IPS-NIHi7 (cell line): ENCODE results near the gene ACAP1.

ENCODE experiments used
- DNase-seq: peaks from one replicate; pipeline ENCODE4 v3.0.0; 2012; ENCODE audit warnings: mixed read lengths; ENCODE audit errors: extremely low spot score

The ACAP1 gene

GRCh38 chr17:7336240-7337175 is at the start of gene ACAP1:
Gene ACAP1 (plus strand): TSS chr17:7336529. CDS start chr17:7336735, 206 bp downstream.
- DNase-seq = peak; percentile 70

GRCh38 chr17:7289256-7290032 is 46.9 kb upstream of the ACAP1 start:
- no peak for DNase-seq

DNA sequence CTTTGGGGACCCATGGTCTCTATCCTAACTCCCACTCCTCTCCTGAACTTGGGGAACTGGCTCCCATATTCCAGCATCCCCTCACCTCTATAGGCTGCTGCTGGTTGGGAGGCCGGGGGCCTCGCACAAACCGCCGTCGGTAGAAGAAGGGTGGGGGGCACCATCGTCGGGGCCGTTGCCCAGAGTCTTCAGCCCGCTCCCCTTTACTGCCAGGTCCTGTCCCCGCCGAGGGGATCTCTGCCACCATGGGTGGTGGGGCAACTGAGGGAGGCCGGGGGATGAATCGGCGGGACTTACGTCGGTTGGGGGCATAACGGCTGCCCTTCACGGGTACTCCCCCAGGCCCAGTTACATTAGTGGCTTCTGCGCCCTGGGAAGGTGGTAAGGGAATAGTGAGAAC is 46.2 kb upstream of the ACAP1 start:
- no peak for DNase-seq

GRCh38 chr17:7290685-7291084 is 45.6 kb upstream of the ACAP1 start:
- no peak for DNase-seq

- no peak for DNase-seq
Observed at GRCh38 chr17:7292194-7292593, 44.1 kb upstream of the ACAP1 start.

DNA sequence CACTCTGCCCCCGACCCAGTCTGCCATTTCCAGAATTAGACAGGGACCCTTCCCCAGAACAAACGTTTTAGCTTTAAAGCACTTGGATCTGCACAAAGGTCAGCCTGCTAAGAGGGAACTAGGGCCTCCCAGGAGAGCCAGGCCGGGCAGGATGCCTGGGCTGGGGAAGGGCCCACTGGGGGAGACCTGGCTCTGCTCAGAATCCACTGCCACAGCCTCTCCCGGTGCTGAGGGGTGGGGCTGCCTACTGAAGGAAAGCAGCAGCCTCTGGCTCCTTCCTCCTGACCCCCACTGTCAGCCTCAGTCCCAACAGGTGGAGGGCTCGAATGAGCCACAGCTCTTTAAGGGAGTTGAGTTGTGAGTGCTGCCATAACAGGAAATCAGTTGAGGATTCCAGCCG is 43.6 kb upstream of the ACAP1 start:
- no peak for DNase-seq

- DNase-seq = no peak
Observed at GRCh38 chr17:7293159-7293558, 43.2 kb upstream of the ACAP1 start.

DNA sequence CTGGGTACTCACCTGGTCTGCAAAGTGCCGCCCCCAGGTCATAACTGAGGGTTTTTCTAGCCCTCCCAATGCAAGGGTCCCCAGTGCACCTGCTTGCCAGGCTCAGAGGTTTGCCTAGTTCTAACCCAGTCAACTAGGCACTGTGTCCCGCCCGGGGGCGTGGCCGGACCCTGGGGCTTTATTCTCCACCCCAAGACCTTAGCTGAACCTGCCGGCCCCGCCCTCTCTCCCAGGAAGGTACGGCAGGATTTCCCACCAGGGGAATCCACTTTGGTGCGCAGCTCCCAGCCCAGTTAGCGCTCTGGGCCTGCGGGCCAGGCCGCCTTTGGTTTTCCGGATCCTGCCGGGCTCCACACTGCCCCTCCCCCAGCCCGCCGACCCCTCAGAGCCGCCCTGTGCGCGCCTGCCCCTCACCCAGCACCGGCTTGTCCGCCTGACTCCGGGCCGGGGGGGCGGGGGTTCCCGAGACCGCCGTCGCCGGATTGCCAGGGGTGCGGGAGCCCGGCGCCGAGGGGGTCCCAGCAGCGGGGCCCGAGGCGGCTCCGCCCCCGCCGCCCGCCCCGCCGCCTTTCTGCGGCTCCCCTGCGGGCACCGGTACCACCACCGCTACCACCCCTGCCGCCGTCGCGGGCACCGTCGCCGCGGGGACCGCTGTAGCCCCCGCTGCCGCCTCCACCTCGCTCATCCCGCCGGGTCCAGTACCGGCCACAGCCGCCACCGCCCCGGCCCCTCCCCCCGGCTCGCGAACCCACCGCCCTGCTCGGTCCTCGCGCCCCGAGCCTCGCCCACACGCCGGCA is 42.3 kb upstream of the ACAP1 start:
- DNase-seq = peak; percentile 74

DNA sequence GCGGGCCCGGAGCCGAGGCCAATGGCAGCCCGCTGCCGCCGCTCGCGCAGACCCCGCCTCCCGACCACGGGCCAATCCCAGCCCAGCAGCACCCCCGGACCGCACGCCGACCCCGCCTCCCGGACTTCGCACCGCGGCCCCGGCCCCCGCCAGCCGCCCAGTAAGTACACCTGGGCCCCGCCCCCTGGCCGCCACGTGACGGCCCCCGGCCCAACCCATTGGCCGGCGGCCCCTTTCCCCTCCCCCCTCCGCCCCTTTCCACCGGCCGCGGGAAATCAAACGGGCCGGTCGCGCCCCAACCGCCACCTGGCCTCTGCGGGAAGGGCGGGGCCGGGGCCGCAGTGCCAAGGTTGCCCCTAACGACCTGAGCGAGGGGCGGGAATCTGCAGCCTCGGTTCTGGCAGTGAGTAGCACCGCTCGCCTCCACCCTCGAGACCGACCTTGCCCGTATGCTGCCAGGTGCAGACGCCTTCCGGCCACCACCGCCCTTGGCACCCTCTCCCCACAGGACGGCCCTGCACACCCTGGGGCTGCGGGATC is 41.6 kb upstream of the ACAP1 start, which contains the start of gene YBX2:
YBX2 (minus strand) TSS at position 26 of the 540 bp plus-strand sequence. CDS start 139 bp downstream, outside the sequence.
- peak; percentile 97 for DNase-seq

GRCh38 chr17:7295230-7296180 is 40.8 kb upstream of the ACAP1 start:
- DNase-seq = no peak

DNA sequence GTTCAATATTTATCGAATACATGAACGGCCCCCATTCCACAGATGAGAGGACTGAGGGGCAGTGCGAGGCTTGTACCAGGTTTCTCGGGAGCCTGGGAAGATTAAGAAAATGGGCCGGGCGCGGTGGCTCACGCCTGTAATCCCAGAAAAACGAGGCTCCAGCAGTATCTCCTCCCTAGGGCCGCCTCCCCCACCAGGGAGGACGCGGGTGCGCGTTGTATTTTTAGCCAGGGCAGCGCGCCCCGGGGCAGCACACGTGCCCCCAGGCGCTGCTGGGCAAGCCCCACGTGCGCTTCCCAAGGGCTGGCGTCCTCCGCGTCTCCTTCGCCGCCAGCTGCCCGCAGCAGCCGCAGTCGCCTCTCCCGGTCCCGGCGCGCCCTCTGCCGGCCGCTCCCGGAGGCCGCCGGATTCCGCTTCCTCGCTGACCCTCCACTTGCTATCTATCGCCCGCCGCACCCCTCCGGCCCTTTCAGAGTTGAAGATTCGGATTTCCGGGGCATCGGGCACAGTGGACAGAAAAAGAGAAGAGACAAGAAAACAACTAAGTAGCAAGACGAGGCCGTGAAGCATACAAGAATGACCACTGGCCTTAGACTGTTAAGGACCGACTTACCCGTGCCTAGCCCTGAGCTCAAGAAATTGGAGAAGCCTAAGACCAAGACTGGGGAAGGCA is 40.0 kb upstream of the ACAP1 start:
- DNase-seq = peak; percentile 88

- DNase-seq = no peak
Observed at GRCh38 chr17:7304179-7304578, 32.1 kb upstream of the ACAP1 start.

GRCh38 chr17:7306911-7307685 is 29.2 kb upstream of the ACAP1 start, which contains the start of gene EIF5A:
Gene EIF5A (plus strand): TSS chr17:7307628. CDS start chr17:7309636, 2,008 bp downstream.
- DNase-seq = peak; percentile 96

- peak; percentile 45 for DNase-seq
Observed at GRCh38 chr17:7307686-7308624, 28.4 kb upstream of the ACAP1 start.

DNA sequence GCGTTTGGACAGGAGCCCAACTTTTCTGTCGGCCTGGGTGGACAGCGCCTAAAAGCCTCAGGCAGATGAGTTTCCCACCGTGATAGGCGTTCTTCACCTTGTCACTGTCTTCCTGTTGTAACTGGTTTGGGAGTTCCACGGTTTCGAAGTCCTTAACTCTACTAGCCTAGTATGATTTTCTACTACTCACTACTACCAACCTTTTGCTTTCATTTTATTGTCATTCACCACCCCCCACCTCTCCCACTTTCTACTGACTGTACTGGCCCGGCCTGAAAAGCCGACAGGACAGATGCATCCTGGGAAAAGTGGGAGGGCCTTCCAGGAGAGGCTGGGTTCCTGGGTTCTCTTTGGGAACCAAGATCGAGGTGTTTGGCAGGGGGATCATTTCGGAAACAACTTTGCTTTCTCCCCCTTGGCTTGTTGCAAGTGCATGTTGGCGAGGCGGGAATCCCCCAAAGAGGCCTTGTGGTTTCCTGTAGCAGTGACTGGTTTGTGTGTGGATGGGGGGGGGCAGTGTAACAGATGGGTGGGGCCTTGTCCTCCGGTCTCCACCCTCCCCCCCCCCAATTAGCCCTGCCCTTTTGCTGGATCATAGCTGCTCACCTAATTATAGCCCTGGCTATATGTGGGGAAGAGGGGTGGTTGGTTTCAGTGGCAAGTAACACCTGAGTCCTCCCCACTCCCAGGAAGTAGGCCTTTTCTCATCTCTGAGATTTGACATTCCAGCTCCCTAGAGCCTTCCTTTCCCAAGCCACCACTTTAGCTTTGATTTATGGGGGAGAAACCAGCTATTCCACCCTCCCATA is 27.5 kb upstream of the ACAP1 start:
- DNase-seq = peak; percentile 65

- DNase-seq = no peak
Observed at GRCh38 chr17:7309628-7310027, 26.7 kb upstream of the ACAP1 start.
